Dendritic cell treated with granulocyte-macrophage colony-stimulating factor and Interleukin-4, amounts not matched to agents 40 ng/mL and 50 ng/mL, for 4 days (primary cell): ENCODE measurements around the gene SIK3.
"Not testable (repeated sequence)": the region's sequence is repeated elsewhere in the genome, so short reads cannot be mapped to it uniquely, and the experiment has no call there.

Experiments used
- H3K27ac Mint-ChIP-seq: one replicate; pipeline ENCODE4 v1.8.0; 2022; ENCODE audit warnings: mild to moderate bottlenecking, mixed read lengths
- H3K27me3 Mint-ChIP-seq: one replicate; pipeline ENCODE4 v1.8.0; 2022; ENCODE audit warnings: mild to moderate bottlenecking, mixed read lengths
- H3K36me3 Mint-ChIP-seq: one replicate; pipeline ENCODE4 v1.8.0; 2022; ENCODE audit warnings: low read depth, mixed read lengths
- H3K4me1 Mint-ChIP-seq: one replicate; pipeline ENCODE4 v1.8.0; 2022; ENCODE audit warnings: low read depth, mixed read lengths
- H3K4me3 Mint-ChIP-seq: one replicate; pipeline ENCODE4 v1.8.0; 2022; ENCODE audit warnings: mild to moderate bottlenecking, moderate library complexity, mixed read lengths
- H3K9me3 Mint-ChIP-seq: one replicate; pipeline ENCODE4 v1.8.0; 2022; ENCODE audit warnings: mixed read lengths
- intact Hi-C: fragments of 100-400 bp; cut with micrococcal nuclease; formaldehyde crosslinking; loops from one replicate; pipeline ENCODE4 v1.15.0; 2022

The SIK3 gene

DNA sequence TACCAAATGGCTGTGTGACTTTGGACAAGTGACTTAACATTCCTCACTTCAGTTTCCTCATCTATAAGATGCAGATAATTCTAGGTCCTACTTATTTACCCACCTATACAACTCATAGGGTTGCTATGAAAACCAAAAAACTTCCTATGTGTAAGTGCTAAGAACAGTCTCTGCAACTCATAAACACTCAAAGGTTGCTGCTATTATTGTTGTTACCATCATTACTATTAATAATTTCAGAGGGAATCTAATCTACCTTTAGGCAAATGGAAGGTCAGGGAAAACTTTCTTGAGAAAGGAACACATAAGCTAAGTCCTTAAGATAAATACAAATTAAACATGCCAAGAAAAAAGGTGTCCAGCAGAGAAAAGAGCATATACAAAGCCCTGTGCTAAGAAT is 40.5 kb downstream of the SIK3 start:
- no peak overlapping the region for H3K4me3 Mint-ChIP-seq
- no peaks in the 10 kb centered on the region for H3K27me3 Mint-ChIP-seq
- intact Hi-C loops, result no loop called here
- H3K4me1 Mint-ChIP-seq, result peaks cover 29% of the 10 kb centered on the region
- H3K36me3 Mint-ChIP-seq, result no peaks in the 10 kb centered on the region
- no peak overlapping the region for H3K27ac Mint-ChIP-seq
- H3K9me3 Mint-ChIP-seq, result no peaks in the 10 kb centered on the region

DNA sequence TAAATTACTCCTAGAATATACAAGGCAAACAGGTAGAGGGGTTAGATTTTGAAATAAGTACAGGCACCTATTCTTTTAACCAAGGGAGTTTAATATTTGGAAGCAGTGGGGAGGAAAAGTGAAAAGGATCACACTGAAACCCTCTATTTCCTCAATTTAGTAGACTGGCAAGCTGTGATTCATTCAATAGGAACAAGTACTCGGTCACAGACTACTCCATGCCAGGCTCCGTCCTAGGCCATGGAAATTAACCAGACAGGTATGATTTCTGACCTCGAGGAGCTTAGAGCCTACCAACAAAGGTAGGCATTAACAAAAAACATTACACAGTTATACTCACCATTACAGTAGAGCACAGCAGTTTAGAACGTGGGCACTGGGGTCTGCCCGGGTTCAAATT is 40.9 kb downstream of the SIK3 start:
- intact Hi-C loops, result no loop called here
- Mint-ChIP-seq H3K36me3 (no peaks in the 10 kb centered on the region), H3K4me3 (no peak overlapping the region), H3K9me3 (no peaks in the 10 kb centered on the region), H3K4me1 (peaks cover 29% of the 10 kb centered on the region), H3K27ac (no peak overlapping the region), H3K27me3 (no peaks in the 10 kb centered on the region)

DNA sequence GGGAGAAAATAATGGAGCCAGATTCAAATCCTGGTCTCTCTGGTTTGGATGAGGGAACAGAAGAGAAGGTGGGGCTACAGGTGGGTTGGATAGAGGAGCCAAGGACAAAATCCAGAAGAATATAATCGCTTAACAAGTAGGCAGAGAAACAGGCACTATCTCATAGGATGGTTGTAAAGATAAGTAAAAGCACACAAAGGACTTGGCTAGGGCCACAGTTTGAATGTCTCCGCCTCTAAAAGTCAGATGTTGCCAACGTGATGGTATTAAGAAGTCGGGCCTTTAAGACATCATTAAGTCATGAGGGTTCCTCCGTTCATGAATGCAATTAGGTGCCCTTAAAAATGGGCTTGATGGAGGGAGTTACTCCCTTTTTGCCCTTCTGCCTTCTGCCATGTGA is 42.8 kb downstream of the SIK3 start:
- H3K4me3 Mint-ChIP-seq, result no peak overlapping the region
- H3K4me1 Mint-ChIP-seq, result peaks cover 39% of the 10 kb centered on the region
- no peak overlapping the region for H3K27ac Mint-ChIP-seq
- H3K36me3 Mint-ChIP-seq, result no peaks in the 10 kb centered on the region
- no peaks in the 10 kb centered on the region for H3K27me3 Mint-ChIP-seq
- intact Hi-C loops, result no loop called here
- H3K9me3 Mint-ChIP-seq, result no peaks in the 10 kb centered on the region

DNA sequence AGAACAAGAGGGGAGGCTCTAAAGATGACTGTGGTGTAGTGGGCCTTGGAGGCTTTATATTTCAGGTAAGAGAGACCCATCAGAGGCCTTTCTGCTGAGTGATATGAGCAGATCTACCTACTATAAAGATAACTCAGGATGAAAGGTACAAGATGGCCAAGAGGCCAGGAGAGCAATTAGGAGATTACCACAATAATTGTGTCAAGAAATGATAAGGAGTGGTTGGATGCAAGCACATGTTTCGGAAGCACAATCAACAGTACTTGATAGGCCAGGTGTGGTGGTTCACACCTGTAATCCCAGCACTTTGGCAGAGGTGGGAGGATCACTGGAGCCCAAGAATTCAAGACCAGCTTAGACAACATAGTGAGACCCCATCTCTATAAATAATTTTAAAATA is 43.8 kb downstream of the SIK3 start:
- Mint-ChIP-seq H3K4me3 (no peak overlapping the region), H3K4me1 (peaks cover 45% of the 10 kb centered on the region), H3K36me3 (no peaks in the 10 kb centered on the region), H3K27me3 (no peaks in the 10 kb centered on the region), H3K27ac (no peak overlapping the region), H3K9me3 (no peaks in the 10 kb centered on the region)
- intact Hi-C loops, result no loop called here

DNA sequence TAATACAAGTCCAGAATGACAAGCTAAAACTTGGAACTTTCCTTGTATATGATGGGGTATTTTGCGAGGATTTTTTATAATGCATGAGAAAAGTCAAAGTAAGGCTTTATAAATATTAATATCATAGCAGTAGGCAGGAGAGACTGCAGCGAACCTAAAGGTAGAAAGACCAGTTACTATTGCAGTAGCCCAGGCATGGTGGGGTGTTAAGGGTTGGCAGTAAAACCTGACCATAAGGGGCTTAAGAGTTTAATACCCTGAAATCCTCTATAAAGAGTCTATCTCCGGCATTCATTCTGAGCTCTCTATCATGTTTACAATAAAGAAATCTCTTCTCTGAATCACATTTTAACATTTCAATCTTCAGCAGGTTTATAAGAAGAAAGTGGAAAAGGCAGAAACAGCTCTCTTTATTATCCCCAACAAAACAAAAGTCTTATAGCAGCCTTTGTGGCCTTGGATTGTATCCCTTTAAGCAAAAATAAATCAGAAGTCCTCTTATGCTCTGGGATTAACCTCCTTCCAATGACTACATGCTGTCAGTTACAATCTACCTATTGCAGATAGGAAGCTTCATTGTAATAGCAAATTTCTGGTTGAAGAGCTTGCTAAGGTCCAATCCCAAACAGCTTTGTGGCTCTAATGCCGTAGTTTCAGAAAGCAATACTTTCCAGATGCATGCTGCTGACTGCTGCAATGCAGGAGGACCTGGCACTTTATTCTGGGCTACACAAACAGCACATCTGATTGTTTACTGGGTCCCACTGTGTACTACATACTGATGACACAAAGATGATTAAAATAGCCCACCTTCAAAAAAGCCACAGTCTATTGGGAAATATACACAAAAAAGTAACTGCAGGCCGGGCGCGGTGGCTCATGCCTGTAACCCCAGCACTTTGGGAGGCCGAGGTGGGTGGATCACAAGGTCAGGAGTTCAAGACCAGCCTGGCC is 45.8 kb downstream of the SIK3 start:
- intact Hi-C loops, result no loop called here
- Mint-ChIP-seq H3K27ac (no peak overlapping the region), H3K27me3 (no peaks in the 10 kb centered on the region), H3K4me3 (no peak overlapping the region), H3K9me3 (no peaks in the 10 kb centered on the region), H3K4me1 (peaks cover 30% of the 10 kb centered on the region), H3K36me3 (no peaks in the 10 kb centered on the region)

DNA sequence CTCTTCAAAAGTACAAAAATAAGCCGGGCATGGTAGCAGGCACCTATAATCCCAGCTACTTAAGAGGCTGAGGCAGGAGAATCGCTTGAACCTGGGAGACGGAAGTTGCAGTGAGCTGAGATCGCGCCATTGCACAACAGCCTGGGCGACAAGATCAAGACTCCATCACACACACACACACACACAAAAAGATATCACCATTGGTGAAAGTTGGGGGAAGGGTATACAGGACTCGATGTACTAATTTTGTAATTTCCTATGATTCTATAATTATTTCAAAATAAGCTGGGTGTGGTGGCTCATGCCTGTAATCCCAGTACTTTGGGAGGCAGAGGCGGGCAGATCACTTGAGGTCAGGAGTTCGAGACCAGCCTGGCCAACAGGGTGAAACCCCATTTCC is 48.1 kb downstream of the SIK3 start:
- H3K36me3 Mint-ChIP-seq, H3K27me3 Mint-ChIP-seq, intact Hi-C loops, H3K27ac Mint-ChIP-seq, H3K9me3 Mint-ChIP-seq, H3K4me3 Mint-ChIP-seq: not testable (repeated sequence)
- H3K4me1 Mint-ChIP-seq, result peaks cover 39% of the 10 kb centered on the region

DNA sequence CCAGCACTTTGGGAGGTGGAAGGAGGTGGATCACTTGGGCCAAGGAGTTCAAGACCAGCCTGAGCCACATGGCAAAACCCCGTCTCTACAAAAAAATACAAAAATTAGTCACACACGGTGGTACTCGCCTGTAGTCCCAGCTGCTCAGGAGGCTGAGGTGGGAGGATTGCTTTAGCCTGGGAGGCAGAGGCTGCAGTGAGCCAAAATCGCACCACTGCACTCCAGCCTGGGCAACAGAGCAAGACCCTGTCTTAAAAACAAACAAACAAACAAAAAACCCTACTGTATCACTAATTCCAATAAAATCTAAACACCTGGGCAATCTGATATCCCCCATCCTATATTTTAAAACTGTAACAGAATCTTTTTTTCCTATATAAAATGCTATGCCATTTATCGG is 51.6 kb downstream of the SIK3 start:
- H3K27ac Mint-ChIP-seq, H3K36me3 Mint-ChIP-seq, H3K9me3 Mint-ChIP-seq, H3K27me3 Mint-ChIP-seq, intact Hi-C loops, H3K4me3 Mint-ChIP-seq: not testable (repeated sequence)
- H3K4me1 Mint-ChIP-seq, result peaks cover 56% of the 10 kb centered on the region

DNA sequence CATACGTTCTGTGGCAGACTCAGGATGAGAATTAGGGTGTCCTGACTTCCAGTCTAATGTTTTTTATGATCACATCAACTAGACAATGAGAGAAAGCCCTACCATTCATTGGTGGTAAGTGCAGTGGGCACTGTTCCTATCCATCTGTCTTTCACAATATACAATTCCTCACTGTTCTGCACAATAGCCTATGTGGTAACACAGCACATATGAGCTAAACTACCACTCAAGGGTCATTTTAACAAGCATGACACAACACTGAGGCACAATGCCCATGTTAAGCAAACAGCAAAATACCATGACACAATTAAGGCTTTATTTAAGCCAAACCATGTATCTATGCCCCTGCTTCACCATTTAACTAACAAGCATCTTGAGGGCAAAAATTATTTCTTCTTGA is 52.3 kb downstream of the SIK3 start:
- no peaks in the 10 kb centered on the region for H3K27me3 Mint-ChIP-seq
- no peak overlapping the region for H3K27ac Mint-ChIP-seq
- no peak overlapping the region for H3K4me3 Mint-ChIP-seq
- H3K4me1 Mint-ChIP-seq, result peaks cover 52% of the 10 kb centered on the region
- no peaks in the 10 kb centered on the region for H3K36me3 Mint-ChIP-seq
- intact Hi-C loops, result no loop called here
- H3K9me3 Mint-ChIP-seq, result no peaks in the 10 kb centered on the region

DNA sequence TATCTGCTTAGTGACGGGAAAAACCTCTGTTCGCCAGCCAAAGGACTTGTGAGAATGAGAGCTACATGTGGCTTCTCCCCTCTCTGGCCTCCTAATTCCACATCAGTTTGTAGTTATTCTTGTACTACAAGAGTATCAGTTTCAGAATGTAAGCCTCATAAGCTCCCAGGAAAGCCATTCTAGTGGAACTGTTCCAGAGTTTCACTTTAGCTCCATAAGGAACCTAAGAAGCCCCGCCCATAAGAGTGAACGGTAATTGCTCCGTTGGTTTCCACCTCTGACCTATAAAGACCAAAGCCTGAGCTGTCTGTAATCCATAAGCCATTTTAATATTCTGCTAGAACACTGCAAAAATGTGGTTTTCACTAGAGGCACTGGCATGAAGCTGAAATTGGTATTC is 53.0 kb downstream of the SIK3 start:
- Mint-ChIP-seq H3K4me3 (no peak overlapping the region), H3K27ac (no peak overlapping the region)
- intact Hi-C loops, result no loop called here

DNA sequence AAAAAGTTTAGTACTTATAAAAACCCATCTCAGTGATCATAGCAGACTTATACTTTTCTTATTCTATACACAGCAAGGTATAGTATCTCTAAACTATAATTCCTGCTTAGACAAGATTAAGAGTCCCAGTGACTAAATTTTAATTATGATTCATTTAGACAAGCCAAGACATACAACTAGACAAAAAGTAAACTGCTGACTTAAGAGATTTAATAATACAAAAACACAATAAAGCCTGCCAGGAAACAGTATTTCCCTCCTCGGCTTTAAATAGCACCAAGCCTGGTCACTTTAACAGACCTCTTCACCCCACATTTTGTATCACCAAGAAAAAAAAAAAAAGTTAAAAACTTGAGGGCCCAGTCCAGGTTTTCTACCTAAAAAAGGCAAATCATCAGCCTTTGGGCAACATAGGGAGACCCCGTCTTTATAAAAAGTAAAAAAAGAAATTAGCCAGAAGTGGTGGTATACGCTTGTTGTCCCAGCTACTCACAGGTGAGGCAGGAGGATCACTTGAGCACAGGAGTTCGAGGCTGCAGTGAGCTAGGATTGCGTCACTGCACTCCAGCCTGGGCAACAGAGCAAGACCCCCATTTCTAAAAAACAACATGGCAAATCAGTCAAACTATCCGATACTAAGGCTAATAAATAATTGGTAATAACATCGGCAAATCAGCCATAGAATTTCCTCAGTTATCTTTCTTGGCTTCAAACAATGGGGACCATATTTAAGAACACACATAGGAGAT is 53.8 kb downstream of the SIK3 start:
- intact Hi-C loops, result no loop called here
- Mint-ChIP-seq H3K27me3 (no peaks in the 10 kb centered on the region), H3K36me3 (no peaks in the 10 kb centered on the region), H3K9me3 (no peaks in the 10 kb centered on the region), H3K4me1 (peaks cover 44% of the 10 kb centered on the region), H3K4me3 (no peak overlapping the region), H3K27ac (no peak overlapping the region)

More for the DNA sequence above, 53.0 kb downstream of the SIK3 start:
- Mint-ChIP-seq H3K36me3 (no peaks in the 10 kb centered on the region), H3K4me1 (peaks cover 48% of the 10 kb centered on the region), H3K27me3 (no peaks in the 10 kb centered on the region), H3K9me3 (no peaks in the 10 kb centered on the region)

DNA sequence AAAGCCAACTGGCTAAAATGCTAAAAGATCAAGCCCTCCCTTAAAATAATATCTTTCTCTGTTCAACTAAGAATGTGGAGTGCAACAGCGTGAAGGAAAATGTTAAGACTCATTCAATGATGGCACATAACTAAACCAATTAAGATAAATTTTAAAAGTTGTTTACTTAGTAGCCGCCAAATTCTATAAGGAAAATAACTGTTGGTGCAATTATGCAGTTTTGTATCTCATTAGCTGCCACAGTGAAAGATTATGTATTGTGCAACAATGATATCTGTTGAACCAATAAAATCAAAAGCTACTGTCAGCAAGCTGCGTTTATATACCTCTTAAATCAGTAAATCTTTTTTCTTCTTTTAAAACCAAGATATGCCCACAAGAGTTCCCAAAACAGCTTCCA is 55.5 kb downstream of the SIK3 start:
- intact Hi-C loops, result no loop called here
- Mint-ChIP-seq H3K4me3 (no peak overlapping the region), H3K27me3 (no peaks in the 10 kb centered on the region), H3K4me1 (peaks cover 56% of the 10 kb centered on the region), H3K9me3 (no peaks in the 10 kb centered on the region), H3K27ac (no peak overlapping the region), H3K36me3 (peaks cover 9% of the 10 kb centered on the region)

DNA sequence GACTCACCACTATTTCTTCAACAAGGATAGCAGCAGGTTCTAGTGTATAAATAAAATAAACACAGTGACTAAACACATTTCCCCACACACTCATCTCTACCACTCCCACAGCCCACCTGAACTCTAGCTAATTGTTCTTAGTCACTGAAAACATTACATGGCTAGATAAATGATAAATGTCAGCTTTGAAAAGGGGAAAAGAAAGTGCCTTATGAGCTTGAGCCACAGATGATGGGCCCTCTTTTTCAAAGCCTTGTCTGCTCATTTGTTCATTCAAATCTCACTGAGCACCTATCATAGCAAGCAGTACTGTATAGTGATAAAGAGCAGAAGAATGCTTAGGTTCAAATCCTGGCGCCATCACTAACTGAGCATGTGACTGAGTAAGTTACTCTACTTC is 58.3 kb downstream of the SIK3 start:
- Mint-ChIP-seq H3K9me3 (no peaks in the 10 kb centered on the region), H3K27me3 (no peaks in the 10 kb centered on the region), H3K36me3 (peaks cover 9% of the 10 kb centered on the region), H3K4me1 (peaks cover 44% of the 10 kb centered on the region), H3K4me3 (no peak overlapping the region), H3K27ac (no peak overlapping the region)
- intact Hi-C loops, result no loop called here

DNA sequence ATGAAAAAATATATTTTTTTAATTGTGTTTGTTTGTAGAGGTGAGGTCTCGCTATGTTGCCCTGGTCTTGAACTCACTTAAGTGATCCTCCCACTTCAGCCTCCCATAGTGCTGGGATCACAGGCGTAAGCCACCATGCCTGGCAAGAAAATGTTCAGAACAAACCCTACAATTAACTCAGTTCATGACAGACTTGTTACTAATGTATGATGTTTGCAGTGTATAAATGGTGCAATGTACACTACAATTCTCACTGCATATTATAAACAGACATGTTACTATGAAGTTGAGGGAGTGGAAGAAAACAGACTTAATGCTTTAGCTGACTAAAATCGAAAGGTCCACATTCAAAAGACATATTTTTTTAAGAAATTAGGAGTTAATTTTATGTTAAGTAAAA is 59.0 kb downstream of the SIK3 start:
- no peaks in the 10 kb centered on the region for H3K9me3 Mint-ChIP-seq
- peaks cover 9% of the 10 kb centered on the region for H3K36me3 Mint-ChIP-seq
- peaks cover 38% of the 10 kb centered on the region for H3K4me1 Mint-ChIP-seq
- intact Hi-C loops, result no loop called here
- no peaks in the 10 kb centered on the region for H3K27me3 Mint-ChIP-seq
- H3K27ac Mint-ChIP-seq, result no peak overlapping the region
- H3K4me3 Mint-ChIP-seq, result no peak overlapping the region

DNA sequence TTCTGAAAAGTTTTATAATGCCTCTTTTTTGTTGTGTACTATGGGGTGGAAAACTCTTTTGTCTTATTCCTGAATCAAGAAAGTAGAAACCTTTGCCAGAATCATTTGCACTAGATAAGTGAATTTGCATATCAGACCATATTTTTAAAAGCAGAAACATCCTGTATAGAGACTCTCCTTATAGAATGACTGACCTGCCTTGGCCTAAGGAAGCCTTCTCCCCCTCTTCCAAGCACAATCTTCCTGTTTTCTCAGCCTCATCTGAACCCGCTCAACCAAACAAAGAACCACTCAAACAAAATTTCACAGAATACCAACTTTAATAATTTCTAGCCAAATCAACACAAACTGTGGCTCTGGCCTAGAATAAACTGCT is 60.3 kb downstream of the SIK3 start:
- Mint-ChIP-seq H3K9me3 (no peaks in the 10 kb centered on the region), H3K4me3 (no peak overlapping the region), H3K4me1 (peaks cover 26% of the 10 kb centered on the region), H3K27ac (no peak overlapping the region), H3K36me3 (peaks cover 9% of the 10 kb centered on the region), H3K27me3 (no peaks in the 10 kb centered on the region)
- intact Hi-C loops, result no loop called here
